Measurements from ENCODE around the gene WIZ.

Gene WIZ

DNA sequence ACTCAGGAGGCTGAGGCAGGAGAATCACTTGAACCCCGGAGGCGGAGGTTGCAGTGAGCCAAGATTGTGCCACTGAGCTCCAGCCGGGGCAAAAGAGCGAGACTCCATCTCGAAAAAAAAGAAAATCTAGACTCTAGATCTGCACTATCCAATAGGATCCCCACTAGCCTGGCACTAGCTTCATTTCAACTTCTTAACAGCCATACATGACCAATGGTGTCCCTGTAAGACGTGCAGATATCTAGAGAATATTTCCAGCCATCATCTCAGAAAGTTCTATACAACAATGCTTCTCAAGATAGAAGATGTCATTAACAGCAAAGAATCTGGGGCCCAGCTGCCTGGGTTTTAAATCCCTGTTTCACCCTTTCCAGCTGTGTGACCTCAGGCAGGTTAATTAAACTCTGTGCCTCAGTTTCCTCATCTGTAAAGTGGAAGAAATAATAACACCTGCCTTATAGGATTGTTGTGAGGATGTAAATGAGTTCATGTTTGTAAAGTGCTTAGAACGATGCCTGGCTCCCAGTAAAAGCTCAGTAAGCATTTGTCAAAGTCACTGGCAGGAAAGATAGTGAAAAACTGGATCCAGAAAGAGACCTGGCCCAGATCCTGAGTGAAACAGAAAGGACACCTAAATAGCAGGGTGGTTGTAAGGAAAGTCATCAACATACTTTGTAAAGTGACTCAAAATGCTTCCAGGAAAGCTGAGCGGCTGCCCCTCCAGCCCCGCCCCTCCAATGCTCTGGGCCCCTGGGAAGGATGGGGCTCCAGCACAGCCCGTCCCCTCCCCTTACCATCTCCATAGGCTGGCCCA is 13.5 kb downstream of the WIZ start:
- no peak for DNase-seq (ENCODE audit: low read depth)
- no peak overlapping the region for H3K4me3 ChIP-seq (ENCODE audit: low read depth, low read length)

DNA sequence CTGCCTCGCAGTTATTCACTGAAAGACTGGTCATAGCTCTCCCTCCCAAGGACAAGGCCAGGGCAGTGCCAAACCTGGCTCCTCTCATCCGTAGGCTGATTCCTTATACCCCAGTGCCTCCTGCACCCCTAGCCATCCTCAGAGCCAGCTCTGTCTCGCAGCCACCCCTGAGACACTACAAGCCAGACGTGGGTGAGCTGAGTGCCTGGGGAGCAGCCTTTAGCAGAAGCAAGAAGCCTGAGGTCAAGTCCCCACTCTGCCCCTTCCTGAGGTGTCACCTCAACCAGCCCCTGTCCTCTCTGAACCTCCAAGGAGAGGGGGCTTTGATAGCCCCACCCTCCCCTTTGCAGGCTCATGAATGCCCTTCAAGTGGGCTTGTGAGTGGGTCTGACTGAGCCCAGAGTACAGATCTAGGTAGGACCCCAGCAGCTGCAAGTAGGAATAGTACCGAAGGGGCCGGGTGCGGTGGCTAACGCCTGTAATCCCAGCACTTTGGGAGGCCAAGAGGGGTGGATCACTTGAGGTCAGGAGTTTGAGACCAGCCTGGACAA is 16.2 kb downstream of the WIZ start:
- no peak for DNase-seq (ENCODE audit: low read depth)
- peak overlapping the region; percentile 66 for H3K4me3 ChIP-seq (ENCODE audit: low read depth, low read length)

DNA sequence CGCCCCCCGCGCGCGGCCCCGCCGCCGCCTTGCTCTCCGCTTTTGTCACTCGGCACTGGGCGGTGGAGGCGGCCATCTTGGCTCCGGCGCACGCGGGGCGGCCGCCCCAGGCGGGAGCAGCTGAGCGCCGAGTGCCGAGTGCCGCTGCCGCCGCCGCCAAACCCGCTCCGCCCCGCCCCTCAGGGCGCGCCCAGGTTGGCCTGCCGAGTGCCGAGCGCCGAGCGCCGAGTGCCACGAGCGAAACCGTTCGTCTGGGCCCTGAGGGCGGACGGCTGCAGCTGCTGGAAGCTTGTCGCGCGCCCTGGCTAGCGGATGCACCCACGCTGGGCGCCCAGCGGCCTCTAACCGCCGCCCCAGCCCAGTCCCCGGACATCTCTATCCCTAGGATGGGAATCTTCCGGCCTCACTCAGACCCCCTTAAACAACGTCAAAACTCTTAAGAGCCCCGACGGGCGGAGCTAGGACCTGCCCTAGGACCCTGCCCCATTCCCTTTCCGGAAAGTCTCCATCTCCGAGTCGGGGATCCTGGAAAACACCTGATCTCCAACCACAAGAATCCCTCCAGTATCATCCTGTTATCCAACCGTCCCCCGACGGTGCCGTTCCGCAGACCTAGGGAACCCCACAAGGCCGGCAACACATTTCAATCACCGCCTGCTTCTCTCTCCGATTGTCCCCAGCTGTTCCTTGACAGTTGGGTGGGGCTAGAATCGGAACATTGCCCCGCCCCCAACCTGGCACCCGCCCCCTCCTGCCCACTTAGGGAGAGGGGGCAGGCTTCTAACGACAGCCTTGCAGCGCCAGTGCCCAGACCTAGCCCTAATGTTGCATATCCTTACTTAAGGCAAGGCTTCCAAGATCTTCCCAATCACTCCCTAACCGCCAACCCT is 16.9 kb downstream of the WIZ start:
- peak overlapping the region; percentile 66 for H3K4me3 ChIP-seq (ENCODE audit: low read depth, low read length)
- peak; percentile 62 for DNase-seq (ENCODE audit: low read depth)

DNA sequence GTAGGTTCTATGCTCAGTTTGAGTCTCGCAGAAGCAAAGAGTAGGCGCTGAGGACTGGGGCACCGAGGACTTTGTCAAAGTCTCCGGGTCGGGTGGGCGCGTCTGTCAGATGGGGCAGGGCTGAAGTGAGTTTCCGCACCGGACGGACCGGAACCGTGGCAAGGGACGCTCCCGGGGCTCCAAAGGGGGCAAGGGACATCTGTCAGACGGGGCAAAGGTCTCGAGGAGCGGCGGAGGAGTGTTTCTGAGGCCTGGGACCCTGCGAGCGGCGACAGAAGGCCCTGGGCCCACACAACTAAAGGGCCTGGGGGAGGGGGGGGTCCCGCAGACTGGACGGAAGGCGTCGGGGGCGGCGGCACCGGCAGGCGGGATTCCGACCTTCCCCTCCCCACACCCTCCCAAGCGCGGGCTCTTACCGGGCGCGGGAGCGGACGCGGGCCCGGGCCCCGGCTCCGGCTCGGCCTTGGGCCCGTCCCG is 17.7 kb downstream of the WIZ start:
- peak overlapping the region; percentile 87 for H3K4me3 ChIP-seq (ENCODE audit: low read depth, low read length)

DNA sequence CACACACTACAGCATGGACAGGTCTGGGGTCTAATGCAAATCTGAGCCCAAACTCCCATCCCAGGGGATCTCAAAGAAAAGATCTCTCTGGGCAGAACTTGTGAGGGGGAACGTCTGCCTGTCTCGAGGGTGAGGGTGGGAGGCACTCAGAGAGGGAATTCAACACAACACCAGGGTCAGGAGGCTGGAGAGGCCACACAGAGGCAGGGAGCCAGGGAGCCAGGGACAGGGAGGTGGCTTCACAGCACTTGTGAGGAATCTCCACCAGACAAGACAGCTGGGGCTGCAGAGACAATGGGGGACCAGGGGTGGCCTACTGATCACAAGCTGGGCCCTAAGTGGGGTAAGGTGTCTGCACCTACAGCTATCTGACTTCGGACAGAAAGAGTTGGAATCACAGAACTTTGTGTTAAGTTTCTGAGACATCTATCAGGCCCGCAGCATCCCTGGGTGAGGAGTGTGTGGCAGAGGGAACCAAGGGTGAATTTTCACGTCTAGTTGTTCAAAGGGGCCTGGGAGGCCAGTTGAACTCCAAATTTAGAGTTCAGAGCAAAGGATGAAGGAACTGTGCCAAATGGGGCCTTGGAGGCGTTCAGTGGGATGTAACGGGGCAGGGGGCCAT is 18.2 kb downstream of the WIZ start:
- no peak for DNase-seq (ENCODE audit: low read depth)
- peak overlapping the region; percentile 87 for H3K4me3 ChIP-seq (ENCODE audit: low read depth, low read length)

More for the DNA sequence above, 17.7 kb downstream of the WIZ start:
- DNase-seq (ENCODE audit: low read depth), result no peak

- no peak overlapping the region for H3K4me3 ChIP-seq (ENCODE audit: low read depth, low read length)
- no peak for DNase-seq (ENCODE audit: low read depth)
Measured at GRCh38 chr19:15430526-15431120, 19.1 kb downstream of the WIZ start.

- no peak for DNase-seq (ENCODE audit: low read depth)
- H3K4me3 ChIP-seq (ENCODE audit: low read depth, low read length), result no peak overlapping the region
Measured at GRCh38 chr19:15429825-15430467, 19.8 kb downstream of the WIZ start.

GRCh38 chr19:15428956-15429824 is 20.6 kb downstream of the WIZ start:
- DNase-seq (ENCODE audit: low read depth), result no peak
- H3K4me3 ChIP-seq (ENCODE audit: low read depth, low read length), result no peak overlapping the region

- H3K4me3 ChIP-seq (ENCODE audit: low read depth, low read length), result no peak overlapping the region
- DNase-seq (ENCODE audit: low read depth), result no peak
Measured at GRCh38 chr19:15427991-15428471, 21.7 kb downstream of the WIZ start.

GRCh38 chr19:15427350-15427700 is 22.4 kb downstream of the WIZ start:
- no peak overlapping the region for H3K4me3 ChIP-seq (ENCODE audit: low read depth, low read length)
- no peak for DNase-seq (ENCODE audit: low read depth)

GRCh38 chr19:15426485-15427349 is 23.0 kb downstream of the WIZ start:
- H3K4me3 ChIP-seq (ENCODE audit: low read depth, low read length), result no peak overlapping the region

GRCh38 chr19:15425321-15425950 is 24.3 kb downstream of the WIZ start:
- no peak overlapping the region for H3K4me3 ChIP-seq (ENCODE audit: low read depth, low read length)
- DNase-seq (ENCODE audit: low read depth), result no peak

More at GRCh38 chr19:15426485-15427349, 23.0 kb downstream of the WIZ start:
- no peak for DNase-seq (ENCODE audit: low read depth)

DNA sequence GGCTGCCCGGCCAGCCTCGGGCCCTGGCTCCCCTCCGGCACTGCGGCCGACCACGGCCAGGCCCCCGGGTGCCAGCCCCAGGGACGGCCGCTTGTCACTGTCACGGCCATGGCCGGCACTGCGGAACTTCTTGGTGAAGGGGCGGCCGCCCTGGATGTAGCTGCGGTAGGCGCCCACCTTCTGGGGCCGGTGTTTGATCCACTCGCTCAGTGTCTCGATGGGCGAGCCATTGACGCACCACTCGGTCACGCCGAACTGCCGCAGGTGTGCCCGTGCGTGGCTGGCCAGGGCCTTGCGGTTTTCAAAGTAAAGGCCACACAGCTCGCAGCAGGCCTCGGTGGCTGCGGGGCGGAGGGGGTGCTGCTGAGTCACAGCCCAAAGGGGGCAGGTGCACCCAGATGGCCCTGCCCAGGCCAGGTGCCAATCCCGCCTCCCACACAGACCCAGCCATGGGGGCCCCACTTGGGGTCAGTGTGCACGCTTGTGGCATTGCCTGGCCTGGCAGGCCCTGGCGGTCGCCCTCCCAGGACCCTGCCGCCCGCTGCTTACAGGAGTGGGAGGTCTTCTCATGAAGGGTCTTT is 25.0 kb downstream of the WIZ start:
- H3K4me3 ChIP-seq (ENCODE audit: low read depth, low read length), result no peak overlapping the region
- no peak for DNase-seq (ENCODE audit: low read depth)

DNA sequence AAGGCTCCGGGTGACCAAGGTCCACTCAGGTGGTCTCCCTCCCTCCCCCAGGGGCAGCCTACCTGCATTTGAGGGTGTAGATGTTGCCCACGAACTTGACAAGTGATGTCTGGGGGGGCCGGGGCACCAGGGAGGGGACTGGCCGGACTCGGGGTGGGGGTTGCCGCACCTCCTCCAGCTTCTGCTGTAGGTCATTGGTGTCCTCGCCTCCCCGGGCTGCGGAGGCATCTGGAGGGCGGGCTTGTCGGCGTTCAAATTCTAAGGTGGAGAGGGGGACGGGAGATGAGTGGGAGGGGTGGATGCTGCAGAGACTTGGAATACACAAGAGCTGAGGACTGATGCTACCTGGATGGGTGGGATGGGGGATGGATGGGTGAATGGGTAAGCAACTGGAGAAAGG is 25.6 kb downstream of the WIZ start:
- no peak overlapping the region for H3K4me3 ChIP-seq (ENCODE audit: low read depth, low read length)
- no peak for DNase-seq (ENCODE audit: low read depth)

GRCh38 chr19:15423130-15423529 is 26.6 kb downstream of the WIZ start:
- no peak for DNase-seq (ENCODE audit: low read depth)
- no peak overlapping the region for H3K4me3 ChIP-seq (ENCODE audit: low read depth, low read length)

Measured in skeletal muscle cell (primary cell).